ENCODE results near the gene WDR20.
"Not testable (repeated sequence)": the region's sequence is repeated elsewhere in the genome, so short reads cannot be mapped to it uniquely, and the experiment has no call there.

WDR20 gene

DNA sequence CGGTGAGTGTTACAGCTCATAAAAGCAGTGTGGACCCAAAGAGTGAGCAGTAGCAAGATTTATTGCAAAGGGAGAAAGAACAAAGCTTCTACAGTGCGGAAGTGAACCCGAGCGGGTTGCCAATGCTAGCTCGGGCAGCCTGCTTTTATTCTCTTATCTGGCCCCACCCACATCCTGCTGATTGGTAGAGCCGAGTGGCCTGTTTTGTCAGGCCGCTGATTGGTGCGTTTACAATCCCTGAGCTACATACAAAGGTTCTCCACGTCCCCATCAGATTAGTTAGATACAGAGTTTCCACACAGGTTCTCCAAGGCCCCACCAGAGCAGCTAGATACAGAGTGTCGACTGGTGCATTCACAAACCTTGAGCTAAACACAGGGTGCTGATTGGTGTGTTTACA lies 5.0 kb upstream of the WDR20 start:
- DNase-seq, result not testable (repeated sequence)

DNA sequence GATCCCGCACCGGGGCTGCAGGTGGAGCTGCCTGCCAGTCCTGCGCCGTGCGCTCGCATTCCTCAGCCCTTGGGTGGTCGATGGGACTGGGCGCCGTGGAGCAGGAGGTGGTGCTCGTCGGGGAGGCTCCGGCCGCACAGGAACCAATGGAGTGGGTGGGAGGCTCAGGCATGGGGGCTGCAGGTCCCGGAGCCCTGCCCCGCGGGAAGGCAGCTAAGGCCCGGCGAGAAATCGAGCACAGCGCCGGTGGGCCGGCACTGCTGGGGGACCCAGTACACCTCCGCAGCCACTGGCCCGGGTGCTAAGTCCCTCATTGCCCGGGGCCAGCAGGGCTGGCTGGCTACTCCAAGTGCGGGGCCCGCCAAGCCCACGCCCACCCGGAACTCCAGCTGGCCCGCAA lies 4.2 kb upstream of the WDR20 start:
- DNase-seq, result not testable (repeated sequence)

GRCh38 chr14:102138535-102138934 lies 1.2 kb upstream of the WDR20 start:
- DNase-seq, result no peak

GRCh38 chr14:102138961-102139285 lies 774 bp upstream of the WDR20 start:
- no peak for DNase-seq

DNA sequence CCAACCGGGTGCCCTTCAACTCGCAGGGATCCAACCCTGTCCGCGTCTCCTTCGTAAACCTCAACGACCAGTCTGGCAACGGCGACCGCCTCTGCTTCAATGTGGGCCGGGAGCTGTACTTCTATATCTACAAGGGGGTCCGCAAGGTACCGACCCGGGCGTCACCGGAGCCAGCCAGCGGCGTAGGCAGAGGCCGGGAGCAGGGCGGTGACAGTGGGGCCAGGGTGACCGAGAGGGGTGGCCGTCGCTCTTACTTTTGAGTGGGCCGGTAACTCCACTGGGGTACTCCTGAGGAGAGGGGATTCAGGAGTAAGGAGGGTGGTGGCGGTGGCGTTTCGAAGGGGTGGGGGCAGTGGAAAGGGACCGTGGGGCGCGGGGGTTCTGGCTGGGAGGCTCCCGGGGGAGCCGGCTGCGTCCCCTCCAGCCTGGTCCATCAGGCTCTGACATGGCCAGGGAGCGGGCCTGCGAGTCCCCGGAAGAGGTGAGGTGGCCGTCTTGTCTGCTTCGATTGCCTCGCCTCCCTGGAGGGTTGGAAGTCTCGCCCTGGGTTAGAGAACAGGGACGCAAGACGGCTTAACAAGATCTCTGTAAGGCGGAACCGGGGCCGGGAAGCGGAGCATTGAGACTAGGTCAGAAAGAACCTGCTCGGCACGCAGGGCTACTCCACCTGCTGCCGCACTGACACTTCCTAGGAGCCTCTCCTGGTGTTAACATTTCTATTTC lies 491 bp downstream of the WDR20 start:
- DNase-seq, result peak; percentile 18

GRCh38 chr14:102140750-102141145 lies 1.1 kb downstream of the WDR20 start:
- no peak for DNase-seq

DNA sequence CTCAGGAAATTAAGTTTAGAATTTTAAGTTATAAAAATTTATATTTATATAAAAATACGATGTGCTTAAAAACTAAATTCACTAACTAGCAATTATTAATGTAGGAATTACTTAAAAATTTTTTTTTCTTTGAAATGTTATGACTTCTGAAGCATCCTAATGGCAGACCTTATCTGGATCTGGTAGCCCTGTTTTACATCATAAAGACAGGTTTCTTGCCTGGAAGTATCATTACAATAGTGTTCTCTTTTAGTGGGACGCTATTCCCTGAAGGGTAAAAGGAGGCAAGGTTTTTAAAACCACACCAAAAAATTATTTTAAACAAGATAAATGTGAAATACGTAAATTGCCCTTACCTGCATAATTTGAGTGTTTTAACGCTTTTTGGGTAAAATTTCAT lies 2.1 kb downstream of the WDR20 start:
- DNase-seq, result no peak

GRCh38 chr14:102144914-102145313 lies 5.2 kb downstream of the WDR20 start:
- DNase-seq, result no peak

- DNase-seq, result no peak
Observed at GRCh38 chr14:102145395-102145794, 5.7 kb downstream of the WDR20 start.

DNA sequence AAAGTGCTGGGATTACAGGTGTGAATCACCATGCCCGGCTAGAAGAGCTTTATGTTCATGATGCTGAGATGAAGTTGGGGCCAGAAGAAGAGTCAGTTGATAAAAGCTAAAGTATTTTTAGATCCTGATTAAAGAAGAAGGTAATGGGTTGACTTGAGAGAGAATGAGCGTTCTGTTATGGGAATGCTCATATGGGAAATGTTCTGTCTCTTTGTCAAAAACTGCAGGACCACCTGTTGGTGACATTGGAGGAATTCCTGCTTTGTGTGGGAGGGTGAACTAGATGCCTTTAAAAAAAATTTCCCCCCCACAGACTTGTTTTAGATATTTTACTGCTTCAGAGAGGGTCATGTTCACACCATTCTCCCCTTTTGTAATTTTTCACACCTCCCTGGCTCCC lies 6.7 kb downstream of the WDR20 start:
- no peak for DNase-seq

DNA sequence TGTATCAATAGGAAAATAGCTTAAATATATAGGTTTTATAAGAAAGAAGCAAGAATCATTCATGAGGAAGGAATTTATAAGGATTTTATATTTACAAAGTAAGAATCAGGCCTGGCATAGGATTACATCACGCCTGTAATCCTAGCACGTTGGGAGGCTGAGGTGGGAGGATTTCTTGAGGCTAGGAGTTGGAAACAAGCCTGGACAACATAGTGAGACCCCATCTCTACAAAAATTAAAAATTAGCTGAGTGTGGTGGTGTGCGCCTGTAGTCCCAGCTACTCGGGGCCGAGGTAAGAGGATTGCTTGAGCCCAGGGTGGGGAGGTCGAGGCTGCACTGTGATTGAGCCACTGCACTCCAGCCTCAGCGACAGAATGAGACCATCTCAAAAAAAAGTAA lies 10.4 kb downstream of the WDR20 start:
- no peak for DNase-seq

DNA sequence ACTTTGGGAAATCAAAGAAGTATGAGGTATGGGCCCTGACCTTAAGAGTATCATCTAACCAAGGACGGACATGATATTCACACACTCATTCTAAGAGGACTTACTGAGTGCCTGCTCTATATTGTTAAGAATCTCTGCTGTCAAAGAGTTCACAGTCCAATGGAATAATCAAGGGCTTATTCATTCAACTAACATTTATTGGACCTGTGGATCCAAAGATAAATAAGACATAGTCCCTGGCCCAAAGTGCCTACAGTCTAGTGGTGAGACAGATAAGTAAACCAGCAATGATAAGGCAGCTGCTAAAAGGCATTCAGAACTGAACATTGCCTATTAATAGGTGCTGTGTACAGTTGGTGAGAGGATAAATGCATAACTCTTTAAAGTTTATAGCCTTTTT lies 11.0 kb downstream of the WDR20 start:
- no peak for DNase-seq

DNA sequence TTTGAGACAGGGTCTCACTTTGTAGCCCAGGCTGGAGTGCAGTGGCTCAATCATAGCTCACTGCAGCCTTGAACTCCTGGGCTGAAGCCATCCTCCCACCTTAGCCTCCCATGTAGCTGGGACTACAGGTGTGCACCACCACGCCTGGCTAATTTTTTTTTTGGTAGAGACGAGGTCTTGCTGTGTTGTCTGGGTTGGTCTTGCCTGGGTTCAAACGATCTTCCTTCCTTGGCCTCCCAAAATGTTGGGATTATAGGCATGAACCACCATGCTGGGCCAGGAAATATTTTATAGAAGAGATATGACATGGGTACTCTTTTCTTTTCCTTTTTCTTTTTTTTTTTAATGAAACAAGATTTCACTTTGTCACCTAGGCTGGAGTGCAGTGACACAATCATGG lies 11.7 kb downstream of the WDR20 start:
- DNase-seq, result not testable (repeated sequence)

GRCh38 chr14:102154121-102154520 lies 14.4 kb downstream of the WDR20 start:
- DNase-seq, result no peak

- DNase-seq, result no peak
Observed at GRCh38 chr14:102154821-102155549, 15.3 kb downstream of the WDR20 start.

DNA sequence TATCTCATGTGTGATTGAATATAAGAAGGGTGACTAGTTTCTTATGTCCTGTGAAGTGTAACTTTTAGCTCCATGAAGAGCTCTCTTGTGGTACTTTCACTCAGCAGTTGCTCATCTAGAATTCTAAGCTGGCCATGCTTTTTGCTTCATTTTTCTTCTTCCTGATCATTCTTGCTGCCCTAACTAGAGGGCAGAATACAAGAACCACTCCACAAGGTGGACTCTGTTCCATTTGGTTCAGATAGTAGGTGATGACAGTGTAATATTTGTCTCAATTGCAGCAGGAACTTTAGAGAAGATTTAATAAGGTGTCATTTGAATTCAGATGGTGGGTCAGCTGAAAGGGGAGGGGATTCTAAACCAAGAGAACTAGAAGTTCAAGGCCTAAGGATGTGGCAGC lies 17.6 kb downstream of the WDR20 start:
- DNase-seq, result no peak

- DNase-seq, result no peak
Observed at GRCh38 chr14:102158797-102159196, 19.1 kb downstream of the WDR20 start.

DNA sequence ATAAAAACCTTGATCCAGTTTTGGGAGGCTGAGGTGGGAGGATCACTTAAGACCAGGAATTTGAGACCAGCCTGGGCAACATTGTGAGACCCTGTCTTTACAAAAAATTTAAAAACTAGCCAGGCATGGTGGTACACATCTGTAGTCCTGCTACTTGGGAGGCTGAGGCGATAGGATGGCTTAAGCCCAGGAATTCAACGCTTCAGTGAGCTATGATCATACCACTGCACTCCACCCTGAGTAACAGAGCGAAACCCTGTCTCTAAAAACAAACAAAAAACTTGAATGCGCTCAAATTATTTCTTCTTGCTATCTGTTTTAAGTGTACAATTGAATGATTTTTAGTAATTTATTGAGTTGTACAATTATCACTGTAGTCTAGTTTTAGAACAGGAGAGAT lies 20.1 kb downstream of the WDR20 start:
- no peak for DNase-seq

DNA sequence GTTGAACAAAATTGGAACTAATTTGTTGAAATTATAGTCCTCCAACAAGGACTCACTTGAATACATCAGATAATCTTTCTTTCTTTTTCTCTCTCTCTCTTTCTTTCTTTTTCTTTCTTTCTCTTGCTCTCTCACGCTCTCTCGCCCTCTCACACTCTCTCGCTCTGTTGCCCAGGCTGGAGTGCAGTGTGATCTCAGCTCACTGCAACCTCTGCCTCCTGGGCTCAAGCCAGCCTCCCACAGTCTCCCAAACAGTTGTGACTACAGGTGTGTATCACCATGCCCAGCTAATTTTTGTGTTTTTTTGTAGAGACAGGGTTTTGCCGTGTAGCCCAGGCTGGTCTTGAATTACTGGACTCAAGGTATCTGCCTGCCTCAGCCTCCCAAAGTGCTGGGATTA lies 22.8 kb downstream of the WDR20 start:
- no peak for DNase-seq

GRCh38 chr14:102164241-102164641 lies 24.5 kb downstream of the WDR20 start:
- no peak for DNase-seq

DNA sequence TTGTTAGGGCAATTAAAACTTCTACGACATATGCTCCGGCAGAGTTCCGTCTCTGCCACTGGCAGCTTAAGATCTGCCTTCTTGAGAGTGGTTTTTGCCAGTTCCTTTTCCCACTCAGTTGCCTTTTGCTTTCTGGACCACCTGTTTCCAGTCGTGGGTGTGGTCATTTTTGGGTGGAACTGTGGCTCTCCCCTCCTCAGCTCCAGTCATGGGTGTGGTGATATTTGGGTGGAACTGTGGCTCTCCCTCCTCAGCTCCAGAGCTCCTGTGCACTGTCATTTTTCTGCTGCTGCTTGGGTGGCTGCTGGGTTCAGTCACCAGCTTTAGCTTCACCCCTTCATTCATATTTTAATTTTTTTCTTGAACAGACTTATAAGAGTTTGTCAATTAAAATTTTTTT lies 25.3 kb downstream of the WDR20 start:
- DNase-seq, result no peak

- no peak for DNase-seq
Observed at GRCh38 chr14:102170061-102170460, 30.4 kb downstream of the WDR20 start.

- DNase-seq, result no peak
Observed at GRCh38 chr14:102171173-102172020, 31.7 kb downstream of the WDR20 start.

- DNase-seq, result not testable (repeated sequence)
Observed at GRCh38 chr14:102172021-102172272, 32.2 kb downstream of the WDR20 start.

Data from CD4-positive, alpha-beta T cell treated with Interleukin-4 for 4 hours (primary cell).